G401 (cell line): ENCODE results near the gene ELOVL1. TPM values are rescaled to one million over a fixed set of nuclear protein-coding genes. Genes with fewer than 3 reads are reported as not detected.

Experiments used
- DNase-seq: peaks from one replicate; pipeline ENCODE4 v3.0.0-alpha.2; 2015; ENCODE audit warnings: low spot score
- in situ Hi-C: cut with HindIII; loops from 2 replicates; pipeline ENCODE4 v1.10.0; 2016; ENCODE audit warnings: low sequenced_read_pairs, mixed read lengths
- total RNA-seq: library from RNA; depleted of rRNA; stranded (reverse); fragments of >200 nt; shearing (Covaris generic); gene quantifications from 2 replicates; pipeline ENCODE4 v1.2.3, GENCODE V29; 2014

The ELOVL1 gene
- total RNA-seq, 1 experiment from 2014 or later, result 69.7 TPM

- in situ Hi-C loops, result no loop called here
- DNase-seq, result no peak
Measured at GRCh38 chr1:43338001-43338400, 29.8 kb downstream of the ELOVL1 start.

- DNase-seq, result no peak
- in situ Hi-C loops, result no loop called here
Measured at GRCh38 chr1:43337588-43337987, 30.2 kb downstream of the ELOVL1 start, which contains the start of gene MPL. TSS of gene MPL (plus strand) at chr1:43337818. CDS start at chr1:43337849, 31 bp downstream.

DNA sequence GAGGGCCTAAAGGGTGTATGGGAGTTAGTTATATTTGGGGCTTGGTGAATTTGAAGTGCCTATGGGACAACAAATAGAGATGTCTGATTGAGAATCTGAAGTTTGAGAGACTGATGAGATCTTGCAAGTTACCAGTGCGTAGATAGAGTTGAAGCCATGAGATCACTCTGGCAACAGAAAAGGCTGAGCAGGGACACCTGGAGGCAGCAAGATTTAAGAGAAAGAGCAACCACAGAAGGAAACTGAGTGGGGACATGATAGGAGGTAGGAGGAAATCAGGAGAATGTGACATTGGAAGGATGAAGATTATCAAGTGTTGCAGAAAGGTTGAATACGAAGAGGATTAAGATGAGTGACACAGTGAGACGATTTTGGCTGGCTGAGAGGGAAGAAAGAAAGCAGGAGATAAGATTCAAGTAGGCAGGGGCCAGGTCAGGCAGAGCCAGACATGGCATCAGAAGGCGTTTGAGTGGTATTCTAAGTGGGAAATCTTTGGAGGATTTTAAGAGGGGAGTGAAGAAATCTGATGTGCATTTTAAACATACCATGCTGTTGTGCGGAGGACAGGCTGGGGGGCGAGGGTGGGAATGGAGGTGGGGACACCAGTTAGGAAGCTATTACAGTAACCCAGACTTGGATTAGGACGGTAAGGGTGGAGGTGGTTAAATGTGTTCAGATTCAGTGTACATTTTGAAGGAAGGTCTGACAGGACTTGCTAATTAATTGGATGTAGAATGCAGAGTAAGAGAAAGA, 33.2 kb downstream of the ELOVL1 start:
- in situ Hi-C loops, result no loop called here
- DNase-seq, result no peak

DNA sequence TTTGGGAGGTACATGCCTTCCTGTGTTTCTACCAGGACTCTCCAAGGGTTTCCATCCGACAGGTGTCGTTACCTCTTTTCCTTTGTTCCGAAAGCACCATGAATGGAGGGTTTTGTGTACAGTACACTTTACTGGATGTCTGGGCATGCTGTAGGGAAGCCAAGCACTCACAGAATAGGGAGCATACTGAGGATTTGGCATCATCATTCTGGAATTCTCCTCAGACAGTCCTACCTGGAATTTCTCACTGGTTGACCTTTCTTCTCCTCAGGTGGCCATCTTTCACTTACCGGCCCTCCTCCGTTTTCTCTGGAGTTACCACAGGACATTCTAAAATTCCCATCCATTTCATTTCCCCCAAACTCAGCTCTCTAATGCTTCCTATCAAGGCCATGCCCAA, 36.1 kb downstream of the ELOVL1 start:
- DNase-seq, result no peak
- in situ Hi-C loops, result no loop called here

DNA sequence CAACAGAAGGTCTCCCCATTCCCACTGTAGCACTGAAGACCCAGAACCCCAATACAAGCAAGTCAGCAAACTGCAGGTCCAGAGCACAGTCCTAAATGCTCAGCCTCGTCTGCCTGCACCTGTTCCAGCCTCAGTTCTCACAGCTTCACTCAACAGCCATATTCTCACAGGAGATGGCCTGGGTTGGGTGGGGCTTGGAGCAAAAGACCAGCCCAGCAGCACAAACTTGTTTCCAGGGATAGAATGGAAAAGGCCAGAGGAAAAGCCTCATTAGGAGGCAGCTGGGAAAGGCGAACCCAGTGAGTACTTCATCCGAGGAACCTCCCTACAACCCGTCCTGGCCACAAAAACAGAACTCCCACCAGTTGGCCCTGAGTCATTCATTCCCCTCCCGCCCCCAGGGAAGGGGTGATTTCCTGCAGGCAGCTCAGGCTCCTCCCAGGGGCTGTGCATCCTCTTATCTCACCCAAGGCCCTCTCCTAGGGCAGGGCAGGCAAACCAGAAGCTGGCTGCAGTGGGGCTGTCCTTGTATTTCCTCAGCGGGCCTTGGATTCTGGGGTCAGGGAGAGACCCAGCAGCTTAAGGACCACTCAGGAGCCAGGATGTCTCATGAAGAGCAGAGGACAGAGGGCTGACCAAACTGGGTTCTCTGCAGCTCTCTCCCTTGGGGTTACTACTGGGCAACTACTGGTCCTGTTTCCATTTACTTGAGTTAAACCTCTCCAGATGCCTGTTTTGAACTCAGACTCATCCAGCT, 37.6 kb downstream of the ELOVL1 start:
- in situ Hi-C loops, result no loop called here
- DNase-seq, result no peak

GRCh38 chr1:43327549-43328292, 40.1 kb downstream of the ELOVL1 start:
- DNase-seq, result no peak
- in situ Hi-C loops, result no loop called here

DNA sequence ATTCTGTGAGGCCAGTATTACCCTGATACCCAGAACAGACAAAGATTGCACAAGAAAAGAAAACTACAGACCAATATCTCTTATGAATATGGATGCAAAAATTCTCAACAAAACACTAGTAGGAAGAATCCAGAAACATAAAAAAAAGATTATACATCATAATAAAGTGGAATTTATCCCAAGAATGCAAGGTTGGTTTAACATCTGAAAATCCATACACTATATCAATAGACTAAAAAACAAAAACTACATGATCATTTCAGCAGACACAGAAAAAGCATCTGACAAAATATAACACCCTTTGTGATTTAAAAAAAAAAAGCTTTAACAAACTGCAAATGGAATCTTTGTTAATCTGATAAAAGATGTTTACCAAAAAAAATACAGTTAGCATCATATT, 42.4 kb downstream of the ELOVL1 start:
- in situ Hi-C loops, result no loop called here
- no peak for DNase-seq

DNA sequence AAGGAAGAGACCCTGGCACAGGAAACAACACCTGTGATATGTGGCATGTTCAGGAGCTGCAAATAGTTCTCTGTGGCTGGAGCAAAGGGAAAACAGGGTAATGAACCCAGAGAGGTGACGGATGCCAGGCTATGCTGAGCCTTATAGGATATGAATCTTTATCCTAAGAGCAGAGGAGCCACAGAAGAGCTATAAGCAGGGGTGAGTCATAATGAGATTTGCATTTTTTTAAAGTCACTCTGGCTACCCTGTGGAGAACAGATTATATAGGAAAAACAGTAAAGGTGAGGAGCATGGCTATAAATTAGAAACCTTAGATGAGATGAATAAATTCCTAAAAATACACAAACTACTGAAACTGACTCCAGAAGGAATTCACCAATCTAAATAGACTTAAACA, 43.0 kb downstream of the ELOVL1 start:
- no peak for DNase-seq
- in situ Hi-C loops, result no loop called here

- no peak for DNase-seq
- in situ Hi-C loops, result no loop called here
Measured at GRCh38 chr1:43322506-43322905, 45.3 kb downstream of the ELOVL1 start.

GRCh38 chr1:43321331-43321891, 46.4 kb downstream of the ELOVL1 start:
- in situ Hi-C loops, result no loop called here
- DNase-seq, result no peak

DNA sequence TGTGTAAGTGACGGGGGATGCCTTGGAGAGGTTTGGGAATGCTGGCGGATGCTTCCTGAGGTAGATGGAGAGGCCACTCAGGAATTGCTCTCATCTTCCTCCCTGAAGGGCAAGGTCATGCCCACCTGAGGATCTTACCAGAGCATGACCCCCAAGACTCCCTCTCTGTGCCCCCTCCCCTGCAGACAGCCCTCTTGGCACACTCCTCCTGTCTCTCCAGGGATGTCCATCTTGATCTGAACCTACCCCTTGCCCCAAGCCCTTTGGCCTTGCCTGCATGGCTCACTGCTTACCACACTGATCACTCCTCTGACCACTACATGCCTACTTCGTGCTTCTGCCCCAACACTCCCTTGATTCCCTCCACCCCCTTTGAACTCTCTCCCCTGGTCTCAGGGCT, 48.0 kb downstream of the ELOVL1 start:
- DNase-seq, result no peak
- in situ Hi-C loops, result no loop called here

DNA sequence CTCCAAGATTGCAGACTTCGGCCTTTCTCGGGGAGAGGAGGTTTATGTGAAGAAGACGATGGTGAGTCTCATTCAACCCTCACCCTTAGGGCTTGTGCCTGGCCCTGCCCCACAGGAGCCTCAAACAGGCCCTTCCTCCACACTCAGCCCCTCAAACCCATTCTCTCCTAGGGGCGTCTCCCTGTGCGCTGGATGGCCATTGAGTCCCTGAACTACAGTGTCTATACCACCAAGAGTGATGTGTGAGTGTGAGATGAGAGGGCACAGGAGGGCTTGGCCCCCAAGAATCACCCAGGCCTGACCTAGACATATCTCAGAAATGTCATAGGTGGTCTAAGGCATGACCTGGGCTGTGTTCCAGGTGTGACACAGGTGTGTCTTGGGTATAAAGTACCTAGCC, 48.5 kb downstream of the ELOVL1 start:
- DNase-seq, result no peak
- in situ Hi-C loops, result no loop called here

GRCh38 chr1:43318831-43319230, 49.0 kb downstream of the ELOVL1 start:
- no peak for DNase-seq
- in situ Hi-C loops, result no loop called here

DNA sequence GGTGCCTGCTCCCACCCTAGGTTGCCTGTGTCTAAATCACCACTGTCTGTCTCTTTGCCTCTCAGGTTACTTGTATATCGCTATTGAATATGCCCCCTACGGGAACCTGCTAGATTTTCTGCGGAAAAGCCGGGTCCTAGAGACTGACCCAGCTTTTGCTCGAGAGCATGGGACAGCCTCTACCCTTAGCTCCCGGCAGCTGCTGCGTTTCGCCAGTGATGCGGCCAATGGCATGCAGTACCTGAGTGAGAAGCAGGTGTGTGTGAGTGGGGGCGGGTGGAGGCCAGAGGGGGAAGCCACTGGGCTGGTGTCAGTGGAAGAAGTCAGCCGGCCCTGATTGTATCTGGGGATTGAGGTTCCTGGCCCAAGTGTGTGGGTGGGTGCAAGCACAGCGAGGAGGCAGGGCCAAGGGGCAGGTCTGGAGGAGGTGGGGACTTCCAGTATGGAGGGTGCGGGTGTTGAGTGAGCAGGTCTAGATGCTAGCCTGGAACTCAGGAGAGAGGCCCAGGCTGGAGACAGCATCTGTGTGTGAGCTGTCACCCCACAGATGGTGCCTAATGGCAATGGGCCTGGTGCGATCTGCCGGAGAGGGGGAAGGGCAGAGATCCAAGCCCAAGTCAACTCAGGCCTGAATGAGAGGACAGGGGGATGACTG, 49.9 kb downstream of the ELOVL1 start:
- in situ Hi-C loops, result no loop called here
- peak; percentile 89 for DNase-seq

DNA sequence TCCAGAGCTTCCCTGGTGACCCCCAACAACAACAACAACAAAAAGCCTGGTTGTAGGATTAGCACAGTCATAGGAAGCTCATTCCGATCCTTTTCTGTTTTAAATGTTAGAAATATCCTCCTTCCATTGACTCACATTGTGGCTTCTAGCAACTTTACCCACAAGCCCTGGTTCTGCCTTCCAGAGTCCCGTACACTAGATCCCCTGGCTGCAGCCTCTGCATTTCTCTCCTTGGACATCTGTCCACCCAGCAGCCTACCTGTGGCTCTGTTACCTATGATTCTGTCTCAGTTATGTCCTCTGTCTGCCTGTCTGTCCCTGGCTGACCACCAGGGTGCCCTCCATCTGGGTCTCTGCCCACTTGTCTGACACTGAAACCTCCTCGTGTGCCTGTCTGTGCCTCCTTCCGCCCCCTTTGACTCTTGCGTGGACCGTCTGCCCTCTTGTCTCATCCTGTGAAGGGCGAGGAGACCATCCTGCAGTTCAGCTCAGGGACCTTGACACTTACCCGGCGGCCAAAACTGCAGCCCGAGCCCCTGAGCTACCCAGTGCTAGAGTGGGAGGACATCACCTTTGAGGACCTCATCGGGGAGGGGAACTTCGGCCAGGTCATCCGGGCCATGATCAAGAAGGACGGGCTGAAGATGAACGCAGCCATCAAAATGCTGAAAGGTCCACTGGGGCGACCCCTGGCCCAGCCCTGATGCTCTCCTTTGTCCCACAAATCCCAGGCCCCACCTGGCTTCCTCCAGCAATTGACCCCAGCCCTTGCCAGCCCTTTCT, 50.9 kb downstream of the ELOVL1 start:
- DNase-seq, result no peak
- in situ Hi-C loops, result no loop called here

DNA sequence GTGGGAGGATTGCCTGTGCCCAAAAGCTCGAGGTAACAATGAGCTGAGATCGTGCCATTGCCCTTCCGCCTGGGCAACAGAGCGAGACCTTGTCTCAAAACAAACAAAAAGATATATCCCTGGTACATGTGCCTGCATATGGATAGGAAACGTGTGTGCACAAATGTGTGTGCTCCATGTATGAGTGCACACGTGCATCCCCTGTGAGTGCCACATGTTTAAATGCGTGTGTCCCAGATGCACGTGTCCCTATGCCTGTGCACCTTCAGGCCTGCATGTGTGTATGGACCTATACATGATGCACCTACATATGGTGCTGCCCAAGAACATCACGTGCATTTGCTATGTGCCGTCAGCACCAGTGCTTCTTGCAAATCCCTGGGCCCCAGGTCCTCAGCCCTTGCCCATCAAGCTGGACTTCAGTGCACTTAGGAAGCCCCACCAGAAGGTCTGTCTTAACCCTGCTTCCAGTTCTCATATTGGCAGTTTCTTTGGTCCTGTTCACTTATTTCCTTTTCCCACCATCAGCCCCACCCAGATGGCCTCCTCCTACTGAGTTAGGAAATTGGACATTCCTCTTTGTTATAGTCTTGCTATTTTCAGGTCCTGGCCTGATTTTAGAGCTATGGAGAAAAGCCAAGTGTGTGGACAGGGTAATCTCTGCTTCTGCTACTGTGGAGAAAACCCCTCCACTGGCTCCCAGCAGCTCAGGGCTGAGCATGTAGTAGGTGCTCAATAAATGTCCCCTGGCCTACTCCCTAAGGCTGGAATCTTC, 51.7 kb downstream of the ELOVL1 start:
- DNase-seq, result peak; percentile 21
- in situ Hi-C loops, result no loop called here

DNA sequence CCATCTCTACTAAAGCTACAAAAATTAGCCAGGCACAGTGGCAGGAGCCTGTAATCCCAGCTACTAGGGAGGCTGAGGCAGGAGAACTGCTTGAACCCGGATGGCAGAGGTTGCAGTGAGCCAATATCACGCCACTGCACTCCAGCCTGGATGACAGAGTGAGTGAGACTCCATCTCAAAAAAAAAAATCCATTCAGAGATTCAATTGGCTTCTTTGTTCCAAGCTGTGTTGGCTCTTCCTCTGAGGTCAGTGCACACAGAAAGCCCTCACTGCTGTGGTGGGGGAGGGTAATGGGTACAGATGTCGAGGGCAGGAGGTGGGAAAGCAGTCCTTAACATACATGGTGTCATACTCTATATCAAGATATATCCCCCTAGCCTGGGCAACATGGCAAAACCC, 52.3 kb downstream of the ELOVL1 start:
- no peak for DNase-seq
- in situ Hi-C loops, result no loop called here

- no peak for DNase-seq
- in situ Hi-C loops, result no loop called here
Measured at GRCh38 chr1:43314233-43314632, 53.6 kb downstream of the ELOVL1 start.
